Lower leg skin (tissue), 3 donors: ENCODE data around the gene ADARB2.

Source experiments
- CTCF ChIP-seq, 3 donors: fragments of 450-650 bp; IDR thresholded peaks; one replicate each; pipeline ENCODE4 v1.5.1; 2016; ENCODE audit warnings: antibody characterized with exemption in 3 of 3, mild to moderate bottlenecking in 3 of 3, moderate library complexity in 2 of 3
- POLR2A ChIP-seq, 2 donors: fragments of 450-650 bp; IDR thresholded peaks; one replicate each; pipeline ENCODE4 v1.6.1; 2016 to 2017; ENCODE audit warnings: antibody characterized with exemption in 2 of 2, mild to moderate bottlenecking in 1 of 2, moderate library complexity in 1 of 2

- TF ChIP-seq POLR2A (IDR thresholded peaks at IDR 0.05) = no peak
- TF ChIP-seq CTCF (IDR thresholded peaks at IDR 0.05) = no peak
Observed at GRCh38 chr10:1594372-1595241, 142.7 kb downstream of the ADARB2 start.
